Caco-2 (cell line): Measurements from ENCODE around the gene ELL2. TPM values are rescaled to one million over a fixed set of nuclear protein-coding genes. Genes with fewer than 3 reads are reported as not detected.

ENCODE experiments used
- BruUV-seq: library from RNA; stranded (reverse); fragments of 400-500 nt; replicated peaks from 2 replicates; lab custom pipeline; 2021; lab: Mats Ljungman, UMichigan
- CTCF ChIA-PET: fragments of 300-600 bp; sonication (Branson Sonifier 250); formaldehyde crosslinking; loops from one replicate; lab custom pipeline; 2022; ENCODE audit warnings: antibody characterized with exemption; lab: Charles Lee
- POLR2A ChIA-PET: fragments of 300-600 bp; sonication (Branson Sonifier 250); formaldehyde crosslinking; loops from one replicate; lab custom pipeline; 2022; ENCODE audit warnings: antibody characterized with exemption; lab: Charles Lee
- DNase-seq, 2 experiments: peaks; one replicate each; pipeline versions ENCODE4 v3.0.0 to v3.0.0-alpha.2; 2020 to 2022
- H3K27me3 ChIP-seq: replicated peaks from 2 replicates; pipeline ENCODE4 v1.6.0; 2011; ENCODE audit warnings: low read length; ENCODE audit not compliant: control insufficient read depth, insufficient read depth
- H3K36me3 ChIP-seq: 2 replicates; pipeline ENCODE4 v1.5.1; 2011; ENCODE audit warnings: low read length; ENCODE audit not compliant: control insufficient read depth, insufficient read depth
- H3K4me1 ChIP-seq: fragments of 250-450 bp; sonication (Bioruptor Pico); 2 replicates; pipeline ENCODE4 v1.5.1; 2020; ENCODE audit warnings: mild to moderate bottlenecking
- H3K4me3 ChIP-seq: 2 replicates; pipeline ENCODE4 v1.5.1; 2011; ENCODE audit warnings: low read depth, mild to moderate bottlenecking, control low read depth, low read length
- H3K9me3 ChIP-seq: fragments of 250-450 bp; sonication (Bioruptor Pico); 2 replicates; pipeline ENCODE4 v1.5.1; 2020; ENCODE audit warnings: mild to moderate bottlenecking, moderate library complexity
- H3K27ac Mint-ChIP-seq: one replicate; pipeline ENCODE4 v1.8.0; 2022; ENCODE audit warnings: mixed read lengths; ENCODE audit not compliant: unreplicated experiment
- H3K27me3 Mint-ChIP-seq: one replicate; pipeline ENCODE4 v1.8.0; 2022; ENCODE audit warnings: mixed read lengths; ENCODE audit not compliant: insufficient read depth, unreplicated experiment
- H3K36me3 Mint-ChIP-seq: one replicate; pipeline ENCODE4 v1.8.0; 2022; ENCODE audit warnings: mild to moderate bottlenecking, mixed read lengths; ENCODE audit not compliant: insufficient read depth, unreplicated experiment
- H3K4me1 Mint-ChIP-seq: one replicate; pipeline ENCODE4 v1.8.0; 2022; ENCODE audit warnings: low read depth, mixed read lengths; ENCODE audit not compliant: unreplicated experiment
- H3K4me3 Mint-ChIP-seq: one replicate; pipeline ENCODE4 v1.8.0; 2022; ENCODE audit warnings: mild to moderate bottlenecking, moderate library complexity, mixed read lengths; ENCODE audit not compliant: unreplicated experiment
- H3K9me3 Mint-ChIP-seq: one replicate; pipeline ENCODE4 v1.8.0; 2022; ENCODE audit warnings: mixed read lengths; ENCODE audit not compliant: unreplicated experiment
- intact Hi-C: fragments of 100-400 bp; cut with micrococcal nuclease; formaldehyde crosslinking; loops from one replicate; pipeline ENCODE4 v1.10.0; 2022; ENCODE audit not compliant: unreplicated experiment
- total RNA-seq: library from RNA; stranded (reverse); gene quantifications from 2 replicates; pipeline ENCODE4 v1.2.3, GENCODE V29; 2022
- TF ChIP-seq, protein P1 (sequence below), 2 experiments: fragments of 200-600 bp in 1 of 2; IDR thresholded peaks; 1 replicate in 1 of 2; 2 replicates in 1 of 2; pipeline versions ENCODE4 v1.5.1 to v1.8.0; 2011 to 2022; ENCODE audit warnings: antibody characterized with exemption in 1 of 2, control low read depth in 1 of 2, inconsistent platforms in 1 of 2, low read depth in 1 of 2, low read length in 1 of 2, mild to moderate bottlenecking in 1 of 2, moderate library complexity in 1 of 2; ENCODE audit not compliant: insufficient read depth in 1 of 2, severe bottlenecking in 1 of 2, unreplicated experiment in 1 of 2

Gene ELL2
- total RNA-seq, 1 experiment from 2014 or later = 81.0 TPM

- intact Hi-C loops = no loop called here
- no peaks in the 10 kb centered on the region for H3K9me3 Mint-ChIP-seq
- TF ChIP-seq, protein P1, sequence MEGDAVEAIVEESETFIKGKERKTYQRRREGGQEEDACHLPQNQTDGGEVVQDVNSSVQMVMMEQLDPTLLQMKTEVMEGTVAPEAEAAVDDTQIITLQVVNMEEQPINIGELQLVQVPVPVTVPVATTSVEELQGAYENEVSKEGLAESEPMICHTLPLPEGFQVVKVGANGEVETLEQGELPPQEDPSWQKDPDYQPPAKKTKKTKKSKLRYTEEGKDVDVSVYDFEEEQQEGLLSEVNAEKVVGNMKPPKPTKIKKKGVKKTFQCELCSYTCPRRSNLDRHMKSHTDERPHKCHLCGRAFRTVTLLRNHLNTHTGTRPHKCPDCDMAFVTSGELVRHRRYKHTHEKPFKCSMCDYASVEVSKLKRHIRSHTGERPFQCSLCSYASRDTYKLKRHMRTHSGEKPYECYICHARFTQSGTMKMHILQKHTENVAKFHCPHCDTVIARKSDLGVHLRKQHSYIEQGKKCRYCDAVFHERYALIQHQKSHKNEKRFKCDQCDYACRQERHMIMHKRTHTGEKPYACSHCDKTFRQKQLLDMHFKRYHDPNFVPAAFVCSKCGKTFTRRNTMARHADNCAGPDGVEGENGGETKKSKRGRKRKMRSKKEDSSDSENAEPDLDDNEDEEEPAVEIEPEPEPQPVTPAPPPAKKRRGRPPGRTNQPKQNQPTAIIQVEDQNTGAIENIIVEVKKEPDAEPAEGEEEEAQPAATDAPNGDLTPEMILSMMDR (IDR thresholded peaks at IDR 0.05; ENCODE audit: insufficient read depth in 1 of 2, low read depth in 1 of 2, low read length in 1 of 2, severe bottlenecking in 1 of 2, unreplicated experiment in 1 of 2) = no peak
- Histone ChIP-seq H3K9me3 (no peaks in the 10 kb centered on the region), H3K4me3 (no peak overlapping the region), H3K27me3 (no peaks in the 10 kb centered on the region), H3K36me3 (peaks cover 3% of the 10 kb centered on the region; the same call in 1 of the 2 replicates), H3K4me1 (peaks cover 20% of the 10 kb centered on the region)
- no peak for DNase-seq
- BruUV-seq = no TSS peak
- no peak overlapping the region for H3K27ac Mint-ChIP-seq
- ChIA-PET CTCF (no interaction called here), POLR2A (no interaction called here)
- no peaks in the 10 kb centered on the region for H3K27me3 Mint-ChIP-seq
- peaks cover 30% of the 10 kb centered on the region for H3K4me1 Mint-ChIP-seq
- no peak overlapping the region for H3K4me3 Mint-ChIP-seq
- peaks cover 45% of the 10 kb centered on the region for H3K36me3 Mint-ChIP-seq
Observed at GRCh38 chr5:95913663-95914062, 48.0 kb downstream of the ELL2 start.

GRCh38 chr5:95912029-95912428 is 49.6 kb downstream of the ELL2 start:
- ChIA-PET POLR2A (no interaction called here), CTCF (no interaction called here)
- Mint-ChIP-seq H3K36me3 (peaks cover 40% of the 10 kb centered on the region), H3K9me3 (no peaks in the 10 kb centered on the region), H3K27me3 (no peaks in the 10 kb centered on the region), H3K4me1 (peaks cover 25% of the 10 kb centered on the region), H3K27ac (no peak overlapping the region), H3K4me3 (no peak overlapping the region)
- Histone ChIP-seq H3K27me3 (no peaks in the 10 kb centered on the region), H3K36me3 (peaks cover 6% of the 10 kb centered on the region), H3K4me3 (no peak overlapping the region), H3K9me3 (no peaks in the 10 kb centered on the region), H3K4me1 (peaks cover 19% of the 10 kb centered on the region)
- TF ChIP-seq, protein P1 (IDR thresholded peaks at IDR 0.05; ENCODE audit: insufficient read depth in 1 of 2, low read depth in 1 of 2, low read length in 1 of 2, severe bottlenecking in 1 of 2, unreplicated experiment in 1 of 2) = no peak
- BruUV-seq = no TSS peak
- intact Hi-C loops = no loop called here
- no peak for DNase-seq

GRCh38 chr5:95910521-95910920 is 51.1 kb downstream of the ELL2 start:
- intact Hi-C loops = no loop called here
- no TSS peak for BruUV-seq
- Histone ChIP-seq H3K4me1 (peaks cover 17% of the 10 kb centered on the region), H3K9me3 (no peaks in the 10 kb centered on the region), H3K36me3 (peaks cover 6% of the 10 kb centered on the region), H3K4me3 (no peak overlapping the region), H3K27me3 (no peaks in the 10 kb centered on the region)
- peaks cover 12% of the 10 kb centered on the region for H3K4me1 Mint-ChIP-seq
- no peaks in the 10 kb centered on the region for H3K27me3 Mint-ChIP-seq
- TF ChIP-seq, protein P1 (IDR thresholded peaks at IDR 0.05; ENCODE audit: insufficient read depth in 1 of 2, low read depth in 1 of 2, low read length in 1 of 2, severe bottlenecking in 1 of 2, unreplicated experiment in 1 of 2) = no peak
- peaks cover 40% of the 10 kb centered on the region for H3K36me3 Mint-ChIP-seq
- POLR2A ChIA-PET = no interaction called here
- H3K4me3 Mint-ChIP-seq = no peak overlapping the region
- H3K27ac Mint-ChIP-seq = no peak overlapping the region
- DNase-seq = no peak
- H3K9me3 Mint-ChIP-seq = no peaks in the 10 kb centered on the region
- CTCF ChIA-PET = interaction anchor here (0.6 kb wide), 1 partner anchor 22 kb away, joined by 3 read pairs; no protein-coding TSS in a partner anchor
